ENCODE results near the gene GREB1. TPM values are rescaled to one million over a fixed set of nuclear protein-coding genes. Genes with fewer than 3 reads are reported as not detected.

Gene GREB1
- total and polyA plus RNA-seq, 4 donors = 12.8 to 36.6 (median 19.3) TPM

DNA sequence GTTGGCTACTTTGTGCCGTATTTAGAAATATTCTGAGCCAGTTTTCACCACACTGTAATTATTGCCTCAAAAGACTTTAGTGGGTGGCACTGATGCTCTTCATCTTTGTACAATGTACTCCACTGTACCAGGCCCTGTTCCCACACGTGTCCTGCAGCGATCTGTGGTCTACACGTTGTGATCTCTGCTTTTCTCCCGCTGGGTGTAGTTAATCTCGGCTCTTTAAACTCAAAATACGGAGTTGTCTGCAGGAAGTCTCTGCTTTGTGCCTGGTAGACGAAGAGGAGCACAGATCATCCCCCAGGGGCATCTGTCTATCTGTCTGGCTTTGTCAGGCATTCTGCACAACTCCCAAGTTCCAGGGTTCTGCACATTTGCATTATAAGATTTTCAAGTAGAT, 12.1 kb upstream of the GREB1 start:
- no peak for DNase-seq (ENCODE audit: low read depth in 4 of 6, low spot score in 6 of 6)
- H3K27ac ChIP-seq (ENCODE audit: low read depth, low read length) = no peak overlapping the region
- no peak overlapping the region for H3K4me3 ChIP-seq (ENCODE audit: low read depth, low read length)

DNA sequence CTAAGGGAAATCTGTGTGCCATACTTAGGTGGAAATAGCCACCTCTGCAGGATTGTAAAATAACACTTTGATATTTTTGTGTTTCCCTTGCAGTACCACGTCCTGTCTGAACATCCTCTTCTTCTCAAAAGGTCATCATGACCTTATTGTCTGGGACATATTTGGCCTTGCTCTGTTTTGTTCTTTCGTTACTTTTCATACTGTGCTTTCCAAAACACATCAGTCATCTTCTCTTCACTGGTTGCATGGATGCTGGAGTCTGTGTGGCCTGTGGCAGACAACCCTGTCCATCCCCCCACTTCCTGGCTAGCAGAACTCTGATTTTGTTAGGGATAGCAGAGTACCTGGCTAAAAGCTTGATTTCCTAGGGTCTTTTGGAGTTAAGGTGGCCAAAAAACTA, 9.4 kb upstream of the GREB1 start:
- H3K27ac ChIP-seq (ENCODE audit: low read depth, low read length) = no peak overlapping the region
- no peak overlapping the region for H3K4me3 ChIP-seq (ENCODE audit: low read depth, low read length)
- H3K36me3 ChIP-seq (ENCODE audit: control insufficient read depth, insufficient read depth, low read length) = no peaks in the 10 kb centered on the region
- no peak for DNase-seq (ENCODE audit: low read depth in 4 of 6, low spot score in 6 of 6)
- 67% methylated on average over 1 of the region's 2 CpGs for WGBS (ENCODE audit: insufficient coverage)
- H3K27me3 ChIP-seq (ENCODE audit: control insufficient read depth, insufficient read depth, low read length) = no peaks in the 10 kb centered on the region
- H3K4me1 ChIP-seq (ENCODE audit: control insufficient read depth, insufficient read depth, low read length) = no peaks in the 10 kb centered on the region
- no peaks in the 10 kb centered on the region for H3K9me3 ChIP-seq (ENCODE audit: control insufficient read depth, insufficient read depth, low read length)

More for the DNA sequence above, 12.1 kb upstream of the GREB1 start:
- Histone ChIP-seq H3K9me3 (ENCODE audit: control insufficient read depth, insufficient read depth, low read length) (no peaks in the 10 kb centered on the region), H3K36me3 (ENCODE audit: control insufficient read depth, insufficient read depth, low read length) (peaks cover 2% of the 10 kb centered on the region), H3K4me1 (ENCODE audit: control insufficient read depth, insufficient read depth, low read length) (peaks cover 5% of the 10 kb centered on the region), H3K27me3 (ENCODE audit: control insufficient read depth, insufficient read depth, low read length) (no peaks in the 10 kb centered on the region)
- WGBS (ENCODE audit: insufficient coverage) = 86% methylated on average over 2 of the region's 8 CpGs

DNA sequence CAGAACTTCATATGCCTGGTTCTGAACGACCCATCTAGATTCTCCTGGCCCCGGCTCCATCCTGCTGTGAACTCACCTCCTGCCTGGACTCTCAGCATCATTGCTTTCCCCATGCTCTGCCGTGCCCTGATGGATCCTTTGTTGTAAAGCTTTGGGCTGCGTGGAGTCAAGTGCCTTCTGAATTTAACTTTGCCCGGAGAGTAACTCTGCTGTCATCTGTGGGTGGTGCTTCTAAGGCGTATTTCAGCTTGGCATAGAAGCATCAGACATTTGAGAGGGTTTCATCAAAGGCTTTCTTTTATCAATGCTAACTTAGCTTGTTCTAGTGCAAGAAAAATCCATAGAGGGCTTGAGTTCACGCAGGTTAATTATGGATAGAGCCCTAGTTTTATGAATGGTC, 8.1 kb upstream of the GREB1 start:
- Histone ChIP-seq H3K27me3 (ENCODE audit: control insufficient read depth, insufficient read depth, low read length) (no peaks in the 10 kb centered on the region), H3K4me1 (ENCODE audit: control insufficient read depth, insufficient read depth, low read length) (no peaks in the 10 kb centered on the region), H3K27ac (ENCODE audit: low read depth, low read length) (no peak overlapping the region), H3K9me3 (ENCODE audit: control insufficient read depth, insufficient read depth, low read length) (no peaks in the 10 kb centered on the region), H3K36me3 (ENCODE audit: control insufficient read depth, insufficient read depth, low read length) (no peaks in the 10 kb centered on the region), H3K4me3 (ENCODE audit: low read depth, low read length) (no peak overlapping the region)
- 93% methylated on average over 4 of the region's 7 CpGs for WGBS (ENCODE audit: insufficient coverage)
- DNase-seq (ENCODE audit: low read depth in 4 of 6, low spot score in 6 of 6) = no peak

DNA sequence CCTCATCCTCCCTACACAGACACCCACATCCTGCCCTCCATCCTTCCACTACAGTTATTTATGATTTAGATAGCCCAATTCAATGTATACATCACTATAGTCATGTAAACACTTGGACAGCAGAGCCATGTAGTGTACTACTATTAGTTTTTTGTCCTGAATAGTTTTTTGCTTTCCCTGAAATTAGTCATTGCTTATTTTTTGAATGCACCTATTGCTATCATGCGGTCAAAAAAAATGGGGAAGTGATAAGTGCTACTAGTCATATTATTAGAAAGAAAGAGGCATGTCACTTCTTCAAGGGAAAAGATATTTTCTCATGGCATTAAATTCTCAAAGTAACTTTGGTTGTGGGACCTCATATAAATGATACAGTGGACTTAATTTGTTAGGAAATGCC, 6.8 kb upstream of the GREB1 start:
- WGBS (ENCODE audit: insufficient coverage) = no CpG with 5 or more reads among the region's 1 CpG

DNA sequence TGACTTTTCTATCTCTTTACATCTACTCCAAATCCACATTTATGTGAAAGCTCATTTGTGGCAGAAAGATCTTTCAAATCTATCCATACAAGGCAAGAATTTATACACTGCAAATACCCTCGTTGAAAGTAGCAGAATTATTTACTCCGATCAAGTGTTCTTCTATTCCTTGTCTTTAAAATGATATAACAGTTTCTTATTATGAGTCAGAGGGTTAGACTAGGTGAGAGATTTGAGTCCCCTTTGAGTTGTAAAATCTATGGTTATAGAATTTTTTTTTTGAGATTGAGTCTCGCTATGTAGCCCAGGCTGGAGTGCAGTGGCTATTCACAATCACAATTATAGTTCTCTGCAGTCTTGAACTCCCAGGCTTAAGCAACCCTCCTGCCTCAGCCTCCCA, 5.6 kb upstream of the GREB1 start:
- no CpG with 5 or more reads among the region's 3 CpGs for WGBS (ENCODE audit: insufficient coverage)
- H3K4me1 ChIP-seq (ENCODE audit: control insufficient read depth, insufficient read depth, low read length) = no peaks in the 10 kb centered on the region
- no peaks in the 10 kb centered on the region for H3K27me3 ChIP-seq (ENCODE audit: control insufficient read depth, insufficient read depth, low read length)
- H3K9me3 ChIP-seq (ENCODE audit: control insufficient read depth, insufficient read depth, low read length) = no peaks in the 10 kb centered on the region
- no peak for DNase-seq (ENCODE audit: low read depth in 4 of 6, low spot score in 6 of 6)
- no peaks in the 10 kb centered on the region for H3K36me3 ChIP-seq (ENCODE audit: control insufficient read depth, insufficient read depth, low read length)
- no peak overlapping the region for H3K27ac ChIP-seq (ENCODE audit: low read depth, low read length)
- H3K4me3 ChIP-seq (ENCODE audit: low read depth, low read length) = no peak overlapping the region

More for the DNA sequence above, 6.8 kb upstream of the GREB1 start:
- Histone ChIP-seq H3K27ac (ENCODE audit: low read depth, low read length) (no peak overlapping the region), H3K4me3 (ENCODE audit: low read depth, low read length) (no peak overlapping the region), H3K9me3 (ENCODE audit: control insufficient read depth, insufficient read depth, low read length) (no peaks in the 10 kb centered on the region), H3K27me3 (ENCODE audit: control insufficient read depth, insufficient read depth, low read length) (no peaks in the 10 kb centered on the region), H3K36me3 (ENCODE audit: control insufficient read depth, insufficient read depth, low read length) (no peaks in the 10 kb centered on the region), H3K4me1 (ENCODE audit: control insufficient read depth, insufficient read depth, low read length) (no peaks in the 10 kb centered on the region)
- no peak for DNase-seq (ENCODE audit: low read depth in 4 of 6, low spot score in 6 of 6)

DNA sequence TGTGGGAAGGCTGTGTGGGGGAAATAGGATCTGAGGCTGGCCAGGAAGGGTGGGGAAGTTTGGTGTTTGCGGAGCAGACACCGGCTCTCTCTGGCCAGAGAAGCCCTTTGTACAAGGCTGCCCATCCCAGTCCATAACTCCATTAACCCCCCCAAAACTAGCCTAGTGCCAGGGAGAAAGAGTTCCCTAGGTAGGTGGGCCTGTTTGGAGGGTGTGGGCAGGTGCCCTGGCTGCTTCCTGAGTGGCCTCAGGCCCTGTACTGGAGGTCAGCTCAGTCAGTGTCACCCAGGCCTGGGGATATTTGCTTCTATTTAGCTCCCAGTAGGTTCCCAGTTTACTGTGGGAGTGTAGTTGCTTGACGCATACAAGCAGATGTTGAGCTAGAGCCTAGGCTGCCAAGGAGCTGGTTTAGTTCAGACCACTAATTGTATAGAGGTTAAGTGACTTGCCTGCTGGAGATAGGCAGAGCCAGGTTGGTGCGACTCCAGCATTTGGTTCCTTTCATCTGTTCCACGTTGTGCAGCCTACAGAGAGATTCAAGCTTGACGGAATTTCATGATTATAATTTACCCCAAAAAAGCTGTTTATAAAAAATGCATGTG, 2.9 kb upstream of the GREB1 start:
- H3K4me3 ChIP-seq (ENCODE audit: low read depth, low read length) = no peak overlapping the region
- 90% methylated on average over 1 of the region's 6 CpGs for WGBS (ENCODE audit: insufficient coverage)
- no peaks in the 10 kb centered on the region for H3K36me3 ChIP-seq (ENCODE audit: control insufficient read depth, insufficient read depth, low read length)
- H3K4me1 ChIP-seq (ENCODE audit: control insufficient read depth, insufficient read depth, low read length) = no peaks in the 10 kb centered on the region
- DNase-seq (ENCODE audit: low read depth in 4 of 6, low spot score in 6 of 6) = no peak
- H3K27ac ChIP-seq (ENCODE audit: low read depth, low read length) = no peak overlapping the region
- H3K9me3 ChIP-seq (ENCODE audit: control insufficient read depth, insufficient read depth, low read length) = no peaks in the 10 kb centered on the region
- no peaks in the 10 kb centered on the region for H3K27me3 ChIP-seq (ENCODE audit: control insufficient read depth, insufficient read depth, low read length)

DNA sequence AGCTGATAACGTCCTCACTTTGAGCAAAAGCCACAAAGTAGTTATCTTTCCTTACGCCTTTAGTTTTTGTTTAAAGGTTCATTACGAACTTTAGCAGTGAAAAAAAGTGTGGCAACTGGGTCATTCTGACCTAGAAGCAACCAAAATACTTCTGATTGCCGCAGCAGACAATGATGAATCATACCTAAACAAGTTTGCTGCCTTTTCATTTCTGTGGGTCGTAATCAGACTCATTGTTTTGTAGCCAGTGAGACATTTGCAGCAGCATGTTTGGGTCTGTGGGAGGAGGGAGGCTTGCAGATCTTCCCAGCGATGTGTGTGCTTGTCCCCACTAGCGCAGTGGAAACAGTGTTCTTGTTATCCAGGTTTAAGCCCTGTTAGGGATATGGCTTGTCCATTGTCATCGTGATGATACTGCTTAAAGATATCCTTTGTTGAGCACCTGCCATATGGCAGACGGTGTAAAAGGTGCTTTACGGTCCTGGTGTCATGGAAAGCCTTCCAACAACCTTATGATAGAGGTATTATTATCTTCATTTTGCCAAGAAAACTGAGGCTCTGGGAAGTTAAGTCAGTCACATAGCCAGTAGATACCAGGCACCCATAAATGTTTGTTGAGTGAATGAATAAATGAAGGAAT, 1.3 kb upstream of the GREB1 start:
- no peak overlapping the region for H3K27ac ChIP-seq (ENCODE audit: low read depth, low read length)
- H3K4me1 ChIP-seq (ENCODE audit: control insufficient read depth, insufficient read depth, low read length) = no peaks in the 10 kb centered on the region
- H3K27me3 ChIP-seq (ENCODE audit: control insufficient read depth, insufficient read depth, low read length) = no peaks in the 10 kb centered on the region
- no peaks in the 10 kb centered on the region for H3K36me3 ChIP-seq (ENCODE audit: control insufficient read depth, insufficient read depth, low read length)
- no peaks in the 10 kb centered on the region for H3K9me3 ChIP-seq (ENCODE audit: control insufficient read depth, insufficient read depth, low read length)
- 70% methylated on average over 7 of the region's 10 CpGs for WGBS (ENCODE audit: insufficient coverage)
- H3K4me3 ChIP-seq (ENCODE audit: low read depth, low read length) = no peak overlapping the region
- no peak for DNase-seq (ENCODE audit: low read depth in 4 of 6, low spot score in 6 of 6)

DNA sequence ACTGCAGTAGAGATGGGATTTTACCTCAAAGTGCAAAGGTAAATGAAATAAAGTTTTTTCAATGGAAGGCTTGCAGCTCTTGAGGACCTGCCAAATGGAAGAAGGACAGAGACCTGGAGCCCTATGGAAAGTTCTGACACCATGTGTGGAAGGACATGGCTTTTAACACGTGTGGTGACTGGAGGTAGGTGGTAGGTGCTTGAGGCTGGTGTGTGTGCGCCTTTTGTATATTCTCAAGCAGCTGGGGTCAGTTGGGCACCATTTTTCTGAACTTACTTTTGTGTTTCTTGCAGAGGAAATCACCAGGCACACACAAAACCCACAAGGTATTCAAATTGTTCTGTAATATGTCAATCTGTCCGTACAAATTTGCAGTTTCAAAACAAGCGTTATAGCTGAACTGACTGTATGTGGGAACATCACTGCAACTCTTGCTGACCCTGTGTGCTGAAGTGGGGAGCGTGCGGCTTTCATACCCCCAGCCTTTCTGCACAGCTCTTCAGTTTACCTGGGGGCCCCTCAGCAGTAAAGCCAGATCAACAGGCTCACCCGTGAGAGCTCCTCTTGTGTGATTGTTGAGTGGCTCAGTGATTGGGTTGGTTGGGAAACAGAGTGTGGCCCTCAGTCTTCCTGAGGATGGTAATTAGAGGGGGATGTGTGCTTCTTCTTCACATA, 363 bp downstream of the GREB1 start:
- no peak for DNase-seq (ENCODE audit: low read depth in 4 of 6, low spot score in 6 of 6)
- Histone ChIP-seq H3K27me3 (ENCODE audit: control insufficient read depth, insufficient read depth, low read length) (no peaks in the 10 kb centered on the region), H3K9me3 (ENCODE audit: control insufficient read depth, insufficient read depth, low read length) (no peaks in the 10 kb centered on the region), H3K4me3 (ENCODE audit: low read depth, low read length) (no peak overlapping the region), H3K4me1 (ENCODE audit: control insufficient read depth, insufficient read depth, low read length) (peaks cover 4% of the 10 kb centered on the region), H3K36me3 (ENCODE audit: control insufficient read depth, insufficient read depth, low read length) (no peaks in the 10 kb centered on the region), H3K27ac (ENCODE audit: low read depth, low read length) (no peak overlapping the region)
- WGBS (ENCODE audit: insufficient coverage) = 83% methylated on average over 5 of the region's 7 CpGs

DNA sequence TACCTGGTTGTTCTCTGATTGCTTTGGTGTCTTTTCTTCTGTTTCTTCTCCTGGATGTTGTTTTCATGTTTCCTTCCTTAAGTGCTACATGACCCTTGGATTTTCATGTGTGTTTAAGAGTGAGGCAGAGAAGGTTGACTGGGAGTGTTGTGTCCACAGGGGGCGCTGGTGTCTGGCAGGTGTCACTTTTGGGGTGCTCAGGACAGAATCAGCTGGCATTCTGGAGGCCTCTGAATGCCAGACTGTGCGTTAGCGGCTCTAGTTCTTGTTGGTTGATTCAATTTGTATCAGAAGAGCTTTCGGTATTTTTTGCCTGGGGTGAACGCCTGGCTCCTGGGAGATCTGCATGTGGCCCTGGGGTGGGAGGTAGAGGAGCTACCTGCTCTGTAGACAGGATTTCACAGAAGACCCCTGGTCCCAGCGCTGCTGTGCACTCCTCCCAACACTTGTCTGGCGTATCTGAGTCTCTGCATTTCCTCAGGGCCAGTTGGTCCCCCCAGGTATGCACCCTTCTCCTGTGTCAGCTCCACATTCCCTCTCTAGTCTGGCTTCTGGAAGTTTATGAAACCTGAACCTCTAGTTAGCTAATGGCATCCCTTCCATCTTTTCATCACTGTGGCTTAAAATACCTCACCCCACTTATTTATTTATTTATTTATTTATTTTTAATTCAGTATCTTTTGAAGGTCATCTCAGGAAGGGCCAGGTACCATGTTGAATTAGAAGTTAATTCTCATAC, 1.1 kb downstream of the GREB1 start:
- H3K4me1 ChIP-seq (ENCODE audit: control insufficient read depth, insufficient read depth, low read length) = peaks cover 11% of the 10 kb centered on the region
- no peaks in the 10 kb centered on the region for H3K27me3 ChIP-seq (ENCODE audit: control insufficient read depth, insufficient read depth, low read length)
- DNase-seq (ENCODE audit: low read depth in 4 of 6, low spot score in 6 of 6) = no peak
- no peaks in the 10 kb centered on the region for H3K9me3 ChIP-seq (ENCODE audit: control insufficient read depth, insufficient read depth, low read length)
- H3K4me3 ChIP-seq (ENCODE audit: low read depth, low read length) = no peak overlapping the region
- no peaks in the 10 kb centered on the region for H3K36me3 ChIP-seq (ENCODE audit: control insufficient read depth, insufficient read depth, low read length)
- 85% methylated on average over 7 of the region's 7 CpGs for WGBS (ENCODE audit: insufficient coverage)
- no peak overlapping the region for H3K27ac ChIP-seq (ENCODE audit: low read depth, low read length)

Measured in spinal cord (tissue), 10 donors.